ENCODE measurements around the gene PLCG1.

DNA sequence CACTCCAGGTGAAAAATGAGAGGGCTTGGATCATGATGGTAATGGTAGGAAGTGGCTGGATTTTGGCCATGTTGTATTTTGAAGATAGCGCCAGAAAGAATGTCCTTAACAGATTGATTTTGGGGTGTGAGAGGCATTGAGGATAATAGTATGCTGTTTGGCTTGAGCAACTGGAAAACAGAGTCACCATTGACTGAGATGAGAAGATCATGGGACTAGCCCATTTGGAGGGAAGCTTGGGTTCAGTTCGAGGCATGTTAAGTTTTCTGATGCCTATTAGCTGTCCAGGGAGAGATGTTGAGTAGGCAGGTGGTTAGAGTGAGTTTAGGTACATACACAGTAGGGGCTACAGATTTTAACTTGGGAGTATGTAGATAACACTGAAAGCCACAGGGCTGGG, 23.3 kb downstream of the PLCG1 start:
- TF ChIP-seq, protein P1, sequence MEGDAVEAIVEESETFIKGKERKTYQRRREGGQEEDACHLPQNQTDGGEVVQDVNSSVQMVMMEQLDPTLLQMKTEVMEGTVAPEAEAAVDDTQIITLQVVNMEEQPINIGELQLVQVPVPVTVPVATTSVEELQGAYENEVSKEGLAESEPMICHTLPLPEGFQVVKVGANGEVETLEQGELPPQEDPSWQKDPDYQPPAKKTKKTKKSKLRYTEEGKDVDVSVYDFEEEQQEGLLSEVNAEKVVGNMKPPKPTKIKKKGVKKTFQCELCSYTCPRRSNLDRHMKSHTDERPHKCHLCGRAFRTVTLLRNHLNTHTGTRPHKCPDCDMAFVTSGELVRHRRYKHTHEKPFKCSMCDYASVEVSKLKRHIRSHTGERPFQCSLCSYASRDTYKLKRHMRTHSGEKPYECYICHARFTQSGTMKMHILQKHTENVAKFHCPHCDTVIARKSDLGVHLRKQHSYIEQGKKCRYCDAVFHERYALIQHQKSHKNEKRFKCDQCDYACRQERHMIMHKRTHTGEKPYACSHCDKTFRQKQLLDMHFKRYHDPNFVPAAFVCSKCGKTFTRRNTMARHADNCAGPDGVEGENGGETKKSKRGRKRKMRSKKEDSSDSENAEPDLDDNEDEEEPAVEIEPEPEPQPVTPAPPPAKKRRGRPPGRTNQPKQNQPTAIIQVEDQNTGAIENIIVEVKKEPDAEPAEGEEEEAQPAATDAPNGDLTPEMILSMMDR (conservative IDR thresholded peaks at IDR 0.05) = no peak
- TF ChIP-seq EZH2 (IDR thresholded peaks at IDR 0.05; ENCODE audit: low read depth) = no peak
